NCI-H524 treated with DMSO at 0.1 percent for 48 hours (cell line): ENCODE data around the gene BCCIP.

ENCODE experiments used
- DNase-seq: peaks from one replicate; lab custom pipeline; 2025; lab: John Stamatoyannopoulos, UW

Gene BCCIP

DNA sequence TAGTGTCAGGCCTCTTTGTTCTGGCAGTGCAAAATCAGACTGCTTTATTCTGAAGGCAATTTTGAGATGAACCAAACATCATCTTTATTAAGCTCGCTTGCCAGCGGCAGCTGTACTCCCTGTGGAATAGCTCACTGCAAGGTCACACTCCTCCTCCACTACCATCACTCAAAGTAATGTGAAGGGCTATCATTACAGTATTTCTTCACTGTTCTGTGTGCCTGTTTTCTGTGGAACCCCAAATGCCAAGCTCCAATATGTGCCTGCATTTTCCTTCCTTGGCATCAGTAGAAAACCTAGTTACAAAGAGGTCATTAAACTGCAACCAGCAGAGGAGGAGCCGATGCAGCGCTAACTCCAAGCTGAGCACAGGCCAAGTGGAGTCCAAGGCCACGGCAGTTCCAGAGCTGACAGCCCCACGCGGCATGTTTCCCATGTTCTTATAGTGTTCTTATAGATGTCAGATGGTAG lies 21.4 kb downstream of the BCCIP start:
- DNase-seq = no peak

DNA sequence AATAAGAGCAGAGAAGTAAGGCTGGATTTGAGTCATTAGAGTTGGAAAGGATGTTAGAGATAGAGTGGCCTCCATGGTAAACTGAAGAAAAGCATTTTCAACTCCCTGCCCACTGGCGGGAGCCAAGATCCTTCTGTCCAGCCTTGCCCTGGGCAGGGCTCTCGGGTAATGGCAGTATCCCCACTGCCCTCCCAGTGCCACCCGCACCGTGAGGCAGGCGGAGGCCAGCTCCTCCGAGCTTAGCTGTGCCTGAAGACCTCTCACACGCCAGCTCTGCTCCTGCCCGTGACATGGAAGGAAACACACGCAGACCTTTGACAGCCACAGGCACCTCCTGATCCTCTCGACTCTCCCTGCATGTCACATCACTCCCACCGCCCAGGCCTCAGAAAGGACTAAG lies 22.3 kb downstream of the BCCIP start:
- no peak for DNase-seq

DNA sequence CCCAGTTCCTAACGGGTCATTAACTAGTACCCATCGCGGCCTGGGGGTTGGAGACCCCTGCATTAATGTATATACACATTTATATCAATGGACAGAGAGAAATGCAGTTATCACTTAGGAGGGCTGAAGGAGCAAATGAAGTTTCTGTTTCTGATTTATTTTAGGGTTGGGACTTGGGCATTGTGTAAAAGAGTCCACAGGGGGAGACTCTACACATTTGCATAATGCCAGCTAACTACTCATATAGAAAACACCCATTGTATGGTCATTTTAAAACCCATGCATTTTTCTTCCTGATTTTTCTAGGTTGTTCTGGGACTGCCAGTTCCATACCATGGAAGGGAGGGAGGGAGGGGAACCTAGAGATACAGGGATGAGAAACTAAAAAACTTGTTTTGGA lies 23.5 kb downstream of the BCCIP start:
- DNase-seq = no peak

DNA sequence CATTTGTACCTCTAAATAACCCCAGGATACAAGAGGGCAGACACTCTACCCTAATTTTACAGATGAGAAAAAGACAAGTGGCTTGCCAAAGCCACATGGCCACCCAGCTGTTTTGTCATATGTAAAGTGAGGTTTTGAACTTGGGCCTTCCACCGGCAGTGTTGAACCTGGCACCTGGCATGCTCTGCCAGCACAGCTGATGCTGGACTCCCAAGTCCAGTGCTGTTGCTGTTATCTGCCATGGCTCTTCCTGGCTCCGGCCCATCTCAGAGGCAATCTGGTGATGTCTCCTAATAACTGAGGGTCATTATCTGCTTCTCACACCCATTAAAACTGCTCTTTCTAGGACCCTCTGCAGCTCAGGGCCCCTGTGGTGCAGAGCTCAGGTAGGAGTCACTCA lies 25.0 kb downstream of the BCCIP start:
- no peak for DNase-seq

GRCh38 chr10:125848857-125849256 lies 25.5 kb downstream of the BCCIP start:
- no peak for DNase-seq

DNA sequence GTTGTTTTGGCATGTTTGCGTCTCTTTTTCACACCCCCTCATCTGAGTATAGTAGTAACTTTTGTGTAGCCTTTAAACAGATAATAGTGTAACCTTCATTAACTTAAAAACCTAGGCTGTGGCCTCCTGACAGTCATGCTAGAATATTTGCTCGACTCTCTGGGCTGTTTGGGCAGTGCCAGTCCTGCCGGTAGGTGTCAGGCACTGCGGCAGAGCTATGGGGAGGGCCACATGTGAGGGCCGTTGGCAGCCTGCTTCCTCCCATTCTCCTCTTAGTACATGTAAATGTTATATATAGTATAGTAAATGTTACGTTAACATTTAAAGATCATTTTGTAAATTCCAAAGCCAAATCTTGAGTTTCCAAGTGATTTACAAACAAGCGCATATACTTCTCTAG lies 26.1 kb downstream of the BCCIP start:
- no peak for DNase-seq

GRCh38 chr10:125850766-125851731 lies 27.7 kb downstream of the BCCIP start:
- no peak for DNase-seq

GRCh38 chr10:125852487-125852886 lies 29.1 kb downstream of the BCCIP start:
- no peak for DNase-seq

- DNase-seq = no peak
Measured at GRCh38 chr10:125857185-125857760, 33.9 kb downstream of the BCCIP start.

- no peak for DNase-seq
Measured at GRCh38 chr10:125859128-125859817, 35.9 kb downstream of the BCCIP start.

- DNase-seq = no peak
Measured at GRCh38 chr10:125865120-125865519, 41.8 kb downstream of the BCCIP start.

- no peak for DNase-seq
Measured at GRCh38 chr10:125866421-125867029, 43.2 kb downstream of the BCCIP start.

DNA sequence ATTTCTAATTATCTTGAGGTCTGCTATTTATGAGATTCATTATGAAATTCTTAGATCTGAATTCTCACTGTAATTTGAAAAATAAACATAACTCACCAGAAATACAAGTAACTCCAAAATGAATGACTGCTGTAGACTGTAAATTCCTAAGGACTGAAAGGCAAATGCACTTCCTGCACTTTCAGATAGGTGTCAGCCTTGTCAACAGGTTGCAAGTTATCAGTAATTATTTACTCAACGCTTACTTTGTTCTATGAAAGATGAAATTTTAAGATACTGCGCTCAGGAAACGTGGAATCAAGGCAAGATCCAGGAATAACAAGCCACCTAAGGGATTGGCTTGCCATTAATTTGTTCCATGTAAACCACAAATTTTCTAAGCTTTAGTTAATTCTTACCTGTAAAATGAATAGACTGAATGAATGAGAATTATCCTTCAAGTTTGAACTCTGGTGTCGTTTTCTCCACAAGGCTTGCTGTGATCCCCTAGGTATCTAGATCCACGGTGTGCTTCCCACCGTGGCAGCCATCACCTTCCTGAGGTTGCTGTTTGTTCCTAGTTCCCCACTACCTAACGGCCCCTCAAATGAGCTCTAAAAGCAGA lies 45.1 kb downstream of the BCCIP start:
- DNase-seq = no peak

DNA sequence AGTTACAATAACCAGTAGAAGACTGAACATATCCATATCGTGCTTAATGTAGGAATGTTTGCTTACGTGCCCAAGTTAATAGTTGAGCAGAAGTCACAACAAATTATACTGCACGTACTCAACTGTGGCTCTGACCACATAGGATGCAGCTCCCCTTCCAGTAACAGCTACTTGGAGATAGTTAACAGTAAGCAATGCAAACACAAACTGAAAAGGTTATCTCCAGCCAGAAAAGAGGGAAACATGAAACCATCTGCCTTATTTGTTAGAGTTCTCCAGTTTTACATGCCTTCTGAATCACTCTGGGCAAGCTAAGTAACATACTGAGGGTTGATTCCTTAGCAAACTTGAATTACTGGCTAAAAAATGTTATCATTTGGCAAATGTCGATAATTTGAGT lies 48.0 kb downstream of the BCCIP start:
- DNase-seq = no peak

DNA sequence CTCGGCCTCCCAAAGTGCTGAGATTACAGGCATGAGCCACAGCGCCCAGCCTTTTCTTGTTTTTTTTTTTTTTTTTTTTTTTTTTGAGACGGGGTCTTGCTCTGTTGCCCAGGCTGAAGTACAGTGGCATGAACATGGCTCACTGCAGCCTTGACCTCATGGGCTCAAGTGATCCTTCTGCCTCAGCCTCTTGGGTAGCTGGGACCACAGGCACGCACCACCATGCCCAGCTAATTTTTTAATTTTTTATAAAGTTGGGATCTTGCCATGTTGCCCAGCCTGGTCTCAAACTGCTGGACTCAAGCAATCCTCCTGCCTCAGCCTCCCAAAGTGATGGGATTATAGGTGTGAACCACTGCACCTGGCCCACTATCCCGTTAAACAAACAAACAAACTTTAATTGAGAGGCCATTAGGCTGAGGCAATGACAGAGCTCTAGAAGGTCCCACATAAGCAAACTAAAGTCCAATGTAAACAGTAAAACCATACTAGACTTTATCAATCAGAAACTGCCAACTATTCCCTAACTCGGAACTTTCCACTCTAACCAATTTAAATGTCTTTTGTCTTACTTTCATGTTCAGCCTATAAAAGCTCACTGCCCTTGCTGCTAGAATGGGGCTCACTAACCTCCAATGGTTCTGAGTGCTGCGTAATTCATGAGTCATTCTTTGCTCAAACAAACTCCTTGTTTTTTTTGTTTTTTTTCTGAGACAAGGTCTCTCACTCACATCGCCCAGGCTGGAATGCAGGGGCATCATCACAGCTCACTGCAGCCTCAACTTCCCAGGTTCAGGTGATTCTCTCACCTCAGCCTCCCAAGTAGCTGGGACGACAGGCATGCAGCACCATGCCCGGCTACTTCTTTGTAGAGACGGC lies 55.9 kb downstream of the BCCIP start:
- DNase-seq = no peak

- DNase-seq = no peak
Measured at GRCh38 chr10:125880719-125881118, 57.4 kb downstream of the BCCIP start.

DNA sequence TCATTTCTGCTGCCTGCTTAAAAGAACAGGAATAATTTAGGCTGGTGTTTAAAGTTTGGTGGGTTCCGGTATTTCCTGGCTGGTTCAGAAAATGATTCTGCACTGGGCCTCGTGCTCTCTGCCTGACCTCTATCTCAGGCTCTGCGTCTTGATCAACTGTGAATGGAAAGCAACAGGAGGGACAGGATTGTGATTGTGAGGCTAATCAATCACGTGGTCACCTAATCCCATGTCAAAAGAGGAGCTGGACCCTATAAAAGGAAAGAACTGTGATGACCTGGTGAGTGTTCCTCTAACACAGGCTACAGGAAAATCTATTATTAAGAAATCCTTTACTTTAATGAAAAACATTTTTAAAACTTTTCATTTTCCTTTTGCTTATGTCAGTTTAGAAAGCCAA lies 57.8 kb downstream of the BCCIP start, which contains the start of gene DHX32:
Gene DHX32, minus strand, starts transcription at position 101 of the 400 bp plus-strand sequence. CDS start 468 bp downstream, outside the sequence.
- DNase-seq = no peak

- DNase-seq = no peak
Measured at GRCh38 chr10:125882596-125882995, 59.2 kb downstream of the BCCIP start.

DNA sequence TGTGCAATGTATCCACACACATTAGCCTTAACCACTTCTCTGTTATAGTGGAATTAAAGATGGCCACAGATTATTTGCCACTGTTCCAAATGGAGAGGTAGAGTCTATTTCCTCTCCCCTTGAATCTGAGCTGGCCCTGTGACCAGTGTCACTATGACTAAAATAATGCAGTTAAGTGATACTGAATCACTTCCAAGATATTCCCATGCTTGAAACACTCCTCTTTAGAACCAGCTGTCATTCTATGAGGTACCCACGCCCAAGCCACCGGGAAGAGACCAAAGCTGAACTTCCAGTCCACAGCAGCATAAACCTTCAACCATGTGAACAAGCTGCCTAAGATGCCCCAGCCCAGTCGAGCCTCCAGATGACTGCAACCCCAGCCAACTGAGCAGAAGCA lies 59.9 kb downstream of the BCCIP start:
- DNase-seq = no peak
